ENCODE results near the gene AK5. TPM values are rescaled to one million over a fixed set of nuclear protein-coding genes. Genes with fewer than 3 reads are reported as not detected.

Gene AK5
- total RNA-seq, 4 donors from 2014 or later = 0.17 to 1.6 (median 0.56) TPM; not detected in 1

DNA sequence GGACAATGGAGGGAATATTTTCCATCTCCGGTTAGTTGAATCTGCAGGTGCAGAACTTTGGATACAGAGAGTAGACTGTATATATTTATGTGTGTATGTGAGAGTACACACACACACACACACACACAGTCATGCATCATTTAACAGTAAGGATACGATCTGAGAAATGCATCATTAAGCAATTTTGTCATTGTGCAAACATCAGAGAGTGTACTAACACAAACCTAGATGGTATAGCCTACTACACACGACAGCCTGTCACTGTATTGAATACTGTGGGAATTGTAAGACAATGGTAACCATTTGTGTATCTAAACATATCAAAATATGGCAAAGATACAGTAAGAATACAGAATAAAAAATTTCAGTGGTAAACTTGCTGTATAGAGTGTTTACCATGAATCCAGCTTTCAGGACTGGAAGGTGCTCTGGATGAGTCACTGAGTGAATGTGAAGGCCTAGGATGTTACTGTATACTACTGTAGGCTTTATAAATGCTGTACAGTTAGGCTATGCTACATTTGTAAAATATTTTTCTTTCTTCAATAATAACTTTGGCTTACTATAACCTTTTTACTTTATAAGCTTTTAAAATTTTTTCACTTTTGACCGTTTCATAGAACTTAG lies 262.1 kb downstream of the AK5 start:
- H3K36me3 ChIP-seq = no peaks in the 10 kb centered on the region
- H3K27me3 ChIP-seq = no peaks in the 10 kb centered on the region
- H3K4me1 ChIP-seq = peaks cover 11 to 24% of the 10 kb centered on the region in 2 donors
- no peak for TF ChIP-seq POLR2A (IDR thresholded peaks at IDR 0.05)
- TF ChIP-seq, protein P1, sequence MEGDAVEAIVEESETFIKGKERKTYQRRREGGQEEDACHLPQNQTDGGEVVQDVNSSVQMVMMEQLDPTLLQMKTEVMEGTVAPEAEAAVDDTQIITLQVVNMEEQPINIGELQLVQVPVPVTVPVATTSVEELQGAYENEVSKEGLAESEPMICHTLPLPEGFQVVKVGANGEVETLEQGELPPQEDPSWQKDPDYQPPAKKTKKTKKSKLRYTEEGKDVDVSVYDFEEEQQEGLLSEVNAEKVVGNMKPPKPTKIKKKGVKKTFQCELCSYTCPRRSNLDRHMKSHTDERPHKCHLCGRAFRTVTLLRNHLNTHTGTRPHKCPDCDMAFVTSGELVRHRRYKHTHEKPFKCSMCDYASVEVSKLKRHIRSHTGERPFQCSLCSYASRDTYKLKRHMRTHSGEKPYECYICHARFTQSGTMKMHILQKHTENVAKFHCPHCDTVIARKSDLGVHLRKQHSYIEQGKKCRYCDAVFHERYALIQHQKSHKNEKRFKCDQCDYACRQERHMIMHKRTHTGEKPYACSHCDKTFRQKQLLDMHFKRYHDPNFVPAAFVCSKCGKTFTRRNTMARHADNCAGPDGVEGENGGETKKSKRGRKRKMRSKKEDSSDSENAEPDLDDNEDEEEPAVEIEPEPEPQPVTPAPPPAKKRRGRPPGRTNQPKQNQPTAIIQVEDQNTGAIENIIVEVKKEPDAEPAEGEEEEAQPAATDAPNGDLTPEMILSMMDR (IDR thresholded peaks at IDR 0.05) = no peak
- H3K9me3 ChIP-seq = no peaks in the 10 kb centered on the region
- H3K4me3 ChIP-seq (replicated peaks in 1 of 3) = no peak overlapping the region
- no peak overlapping the region for H3K27ac ChIP-seq
- intact Hi-C loops (cut with DNase I) = no loop called here
- whole genome bisulfite sequencing, 2 donors = 76 to 77% methylated on average over 4 of the region's 4 CpGs
- no peak for DNase-seq

DNA sequence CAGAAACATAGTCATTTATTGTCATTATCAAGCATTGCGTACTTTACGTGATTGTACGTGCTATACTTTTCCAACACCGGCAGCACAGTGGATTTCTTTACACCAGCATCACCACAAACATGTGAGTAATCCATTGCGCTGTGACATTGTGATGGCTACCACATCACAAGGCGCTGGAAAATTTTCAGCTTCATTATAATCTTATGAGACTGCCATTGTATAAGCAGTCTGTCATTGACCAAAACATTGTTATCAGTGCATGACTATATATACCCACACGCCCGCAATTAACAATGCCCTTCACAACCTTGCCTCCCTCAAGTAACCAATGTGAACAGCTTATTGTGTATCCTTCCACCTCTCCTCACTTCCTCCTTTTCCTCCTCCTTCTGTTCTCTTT lies 263.0 kb downstream of the AK5 start:
- H3K27me3 ChIP-seq = no peaks in the 10 kb centered on the region
- no peak for DNase-seq
- intact Hi-C loops (cut with DNase I) = no loop called here
- no peak overlapping the region for H3K27ac ChIP-seq
- no peaks in the 10 kb centered on the region for H3K9me3 ChIP-seq
- 94 to 97% methylated on average over 8 of the region's 8 CpGs for WGBS, 2 donors
- H3K36me3 ChIP-seq = no peaks in the 10 kb centered on the region
- peaks cover 2 to 15% of the 10 kb centered on the region in 2 donors for H3K4me1 ChIP-seq
- TF ChIP-seq, protein P1 (IDR thresholded peaks at IDR 0.05) = no peak
- TF ChIP-seq POLR2A (IDR thresholded peaks at IDR 0.05) = no peak
- no peak overlapping the region for H3K4me3 ChIP-seq (replicated peaks in 1 of 3)

DNA sequence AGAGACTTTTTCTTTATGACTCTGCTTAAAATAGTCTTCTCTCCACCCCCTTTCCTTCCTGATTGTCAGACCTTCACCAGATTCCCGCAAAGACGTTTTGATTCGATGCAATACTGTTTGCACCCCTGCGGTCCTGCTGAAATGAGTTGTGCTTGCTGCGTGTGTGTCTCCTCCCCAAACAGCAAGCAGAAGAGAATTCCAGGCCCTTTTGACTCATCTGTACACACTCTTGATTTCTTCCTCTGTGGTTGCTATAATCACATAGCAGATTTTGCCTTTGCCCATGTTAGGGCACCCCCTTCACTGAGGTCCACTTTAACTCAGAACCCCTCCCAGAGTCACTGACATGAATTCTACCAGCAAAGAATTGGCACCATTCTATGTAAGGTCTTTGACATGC lies 264.2 kb downstream of the AK5 start:
- H3K4me1 ChIP-seq = peaks cover 0 to 4% of the 10 kb centered on the region in 2 donors
- no peak overlapping the region for H3K27ac ChIP-seq
- intact Hi-C loops (cut with DNase I) = no loop called here
- no peaks in the 10 kb centered on the region for H3K36me3 ChIP-seq
- no peak for TF ChIP-seq POLR2A (IDR thresholded peaks at IDR 0.05)
- TF ChIP-seq, protein P1 (IDR thresholded peaks at IDR 0.05) = no peak
- DNase-seq = no peak
- H3K4me3 ChIP-seq (replicated peaks in 1 of 3) = no peak overlapping the region
- no peaks in the 10 kb centered on the region for H3K9me3 ChIP-seq
- H3K27me3 ChIP-seq = no peaks in the 10 kb centered on the region
- WGBS, 2 donors = 75 to 77% methylated on average over 5 of the region's 5 CpGs

DNA sequence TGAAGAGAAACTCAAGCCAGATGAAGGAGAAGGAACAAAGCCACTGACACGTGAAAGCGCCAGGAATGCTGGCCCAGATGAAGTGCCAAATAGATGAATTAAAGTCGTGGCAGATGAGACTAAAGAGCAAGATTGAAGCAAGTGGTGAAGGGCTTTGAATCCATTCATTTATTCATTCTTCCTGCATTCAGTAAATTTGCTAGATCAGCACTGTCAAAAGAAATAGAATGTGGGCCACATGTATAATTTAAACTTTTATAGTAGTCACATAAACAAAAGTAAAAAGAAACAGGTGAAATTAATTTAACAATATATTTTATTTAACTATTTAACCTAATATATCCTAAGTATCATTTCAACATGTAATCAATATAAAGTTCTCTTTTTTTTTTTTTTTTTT lies 265.1 kb downstream of the AK5 start:
- Histone ChIP-seq H3K4me1 (no peaks in the 10 kb centered on the region), H3K4me3 (replicated peaks in 1 of 3) (no peak overlapping the region), H3K27me3 (no peaks in the 10 kb centered on the region), H3K36me3 (no peaks in the 10 kb centered on the region), H3K27ac (no peak overlapping the region), H3K9me3 (no peaks in the 10 kb centered on the region)
- no peak for DNase-seq
- intact Hi-C loops (cut with DNase I) = no loop called here
- TF ChIP-seq, protein P1 (IDR thresholded peaks at IDR 0.05) = no peak
- TF ChIP-seq POLR2A (IDR thresholded peaks at IDR 0.05) = no peak
- WGBS, 2 donors = 79 to 85% methylated on average over 3 of the region's 3 CpGs

DNA sequence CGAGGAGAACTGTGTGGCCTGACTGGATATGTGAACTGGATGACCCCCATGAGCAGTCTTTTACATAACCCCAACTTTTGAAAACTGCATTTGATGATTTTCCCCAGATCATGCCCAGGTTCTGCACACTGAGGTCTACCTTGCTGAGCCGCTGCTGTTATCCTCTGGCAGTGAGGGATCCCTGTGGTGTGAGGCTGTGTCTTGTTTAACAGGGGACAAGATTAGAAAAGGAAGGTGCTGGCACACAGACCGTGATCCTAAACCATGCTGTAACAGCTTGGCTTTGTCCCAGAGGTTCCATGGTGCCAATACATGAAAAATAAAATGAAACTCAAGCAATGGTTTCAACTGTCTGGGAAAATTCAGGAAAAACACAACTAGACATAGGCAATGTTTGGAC lies 266.5 kb downstream of the AK5 start:
- Histone ChIP-seq H3K9me3 (no peaks in the 10 kb centered on the region), H3K27ac (no peak overlapping the region), H3K27me3 (no peaks in the 10 kb centered on the region), H3K4me3 (replicated peaks in 1 of 3) (no peak overlapping the region), H3K4me1 (no peaks in the 10 kb centered on the region), H3K36me3 (no peaks in the 10 kb centered on the region)
- TF ChIP-seq, protein P1 (IDR thresholded peaks at IDR 0.05) = no peak
- TF ChIP-seq POLR2A (IDR thresholded peaks at IDR 0.05) = no peak
- DNase-seq = no peak
- intact Hi-C loops (cut with DNase I) = no loop called here
- 79 to 85% methylated on average over 3 of the region's 3 CpGs for WGBS, 2 donors
